Activated CD8-positive, alpha-beta memory T cell treated with anti-CD3 and anti-CD28 coated beads, Interleukin-2, amount 10 ng/mL, durations not matched to agents 7 days and 5 days (primary cell): ENCODE data around the gene TNS1. TPM values are rescaled to one million over a fixed set of nuclear protein-coding genes. Genes with fewer than 3 reads are reported as not detected.
"Not testable (repeated sequence)": the region's sequence is repeated elsewhere in the genome, so short reads cannot be mapped to it uniquely, and the experiment has no call there.

Source experiments
- ATAC-seq: fragments of 150-1000 bp; cut with Tn5 transposase; one replicate; pipeline ENCODE4 v1.10.0; 2021; ENCODE audit warnings: moderate library complexity
- CTCF ChIA-PET: fragments of 350-600 bp; sonication (Branson Sonifier 250); formaldehyde crosslinking; loops from one replicate; lab custom pipeline; 2021; ENCODE audit warnings: antibody characterized with exemption; lab: Charles Lee
- DNase-seq: peaks from one replicate; pipeline ENCODE4 v3.0.0-alpha.2; 2020
- H3K27ac Mint-ChIP-seq: one replicate; pipeline ENCODE4 v1.8.0; 2021; ENCODE audit warnings: mild to moderate bottlenecking, mixed read lengths
- H3K27me3 Mint-ChIP-seq: one replicate; pipeline ENCODE4 v1.8.0; 2021; ENCODE audit warnings: mixed read lengths
- H3K36me3 Mint-ChIP-seq: one replicate; pipeline ENCODE4 v1.8.0; 2021; ENCODE audit warnings: mild to moderate bottlenecking, mixed read lengths
- H3K4me1 Mint-ChIP-seq: one replicate; pipeline ENCODE4 v1.8.0; 2021; ENCODE audit warnings: mixed read lengths
- H3K4me3 Mint-ChIP-seq: one replicate; pipeline ENCODE4 v1.8.0; 2021; ENCODE audit warnings: mild to moderate bottlenecking, moderate library complexity, mixed read lengths
- H3K9me3 Mint-ChIP-seq: one replicate; pipeline ENCODE4 v1.8.0; 2022; ENCODE audit warnings: low read depth, mixed read lengths
- total RNA-seq, 2 experiments: library from RNA; stranded (reverse); gene quantifications; one replicate each; pipeline ENCODE4 v1.2.3, GENCODE V29; 2021

TNS1 gene
- total RNA-seq, 2 experiments from 2014 or later = 1.4 to 4.4 TPM

DNA sequence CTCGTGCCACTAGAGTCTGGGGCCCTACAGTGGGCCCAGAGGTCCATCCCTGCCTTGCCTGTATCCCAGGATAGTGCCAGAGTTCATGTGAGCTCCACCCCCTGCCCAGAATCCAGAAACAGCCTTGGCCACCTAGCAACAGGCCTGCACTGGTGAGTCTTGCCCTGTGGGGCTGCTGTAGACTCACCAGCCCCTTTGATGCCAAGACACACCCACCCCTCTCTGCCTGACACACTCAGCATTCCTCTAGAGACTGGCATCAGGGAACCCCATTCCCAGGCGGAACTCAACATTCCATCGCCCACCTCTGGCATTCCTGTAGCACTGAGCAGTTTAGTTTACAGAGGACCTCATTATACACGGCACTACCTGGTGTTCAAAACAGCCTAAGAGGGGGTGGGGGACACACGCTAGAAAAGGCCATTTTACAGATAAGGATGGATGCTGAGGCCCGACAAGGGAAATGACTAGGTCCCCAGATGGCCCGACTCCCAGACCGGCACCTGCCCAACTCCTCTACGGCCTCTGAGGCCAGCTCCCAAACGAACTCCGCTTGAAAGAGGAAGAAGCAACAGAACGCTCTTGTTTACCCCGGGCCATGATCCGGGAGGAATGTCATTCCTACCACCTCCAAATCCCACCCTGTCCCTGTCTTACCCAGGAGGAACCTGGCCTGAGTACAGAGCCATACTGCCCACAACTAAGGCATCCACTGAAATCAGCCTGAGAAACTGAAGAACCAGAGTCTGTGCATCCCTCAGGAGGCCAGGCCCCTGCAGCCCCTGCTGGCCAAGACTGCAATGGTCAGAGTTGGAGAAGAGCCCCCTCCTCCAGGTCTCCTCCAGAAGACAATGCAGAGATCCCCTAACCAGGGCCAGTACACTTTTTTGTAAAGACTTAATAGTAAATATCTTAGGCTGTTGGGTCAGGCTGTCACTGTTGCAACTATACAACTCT is 180.2 kb downstream of the TNS1 start:
- DNase-seq = no peak
- CTCF ChIA-PET = no interaction called here
- ATAC-seq = no peak
- H3K4me1 Mint-ChIP-seq = no peaks in the 10 kb centered on the region
- no peaks in the 10 kb centered on the region for H3K27me3 Mint-ChIP-seq
- no peaks in the 10 kb centered on the region for H3K9me3 Mint-ChIP-seq
- H3K36me3 Mint-ChIP-seq = no peaks in the 10 kb centered on the region
- no peak overlapping the region for H3K4me3 Mint-ChIP-seq
- H3K27ac Mint-ChIP-seq = no peak overlapping the region

DNA sequence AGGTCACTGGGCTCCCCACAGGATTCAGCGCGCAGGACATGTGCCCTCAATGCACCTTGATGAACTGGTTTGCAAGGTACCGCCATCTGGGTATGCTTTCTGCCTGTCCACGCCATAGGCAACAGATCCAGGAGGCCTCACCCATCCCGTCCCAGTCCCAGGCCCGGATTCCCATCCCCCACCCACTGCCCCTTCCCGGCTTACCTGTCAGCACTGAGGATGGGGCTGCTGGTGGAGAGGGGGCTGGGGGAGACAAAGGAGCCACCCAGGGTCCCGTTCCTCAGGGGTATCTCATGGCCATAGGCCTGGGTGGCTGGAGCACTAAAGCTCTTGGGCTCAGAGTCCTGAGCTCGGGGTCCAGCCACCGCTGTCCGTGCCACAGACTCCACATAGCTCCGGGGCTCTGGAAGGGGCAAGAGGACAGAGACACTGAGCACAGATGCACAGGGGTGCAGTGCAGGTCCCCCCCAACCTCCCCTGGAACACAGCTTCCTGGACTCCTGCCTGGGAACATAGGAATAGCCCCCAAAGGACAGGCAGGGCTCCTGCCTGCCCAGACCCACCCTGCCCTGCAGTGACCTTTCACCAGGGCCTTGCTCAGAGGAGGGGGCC is 181.2 kb downstream of the TNS1 start:
- H3K27ac Mint-ChIP-seq = no peak overlapping the region
- CTCF ChIA-PET = no interaction called here
- no peaks in the 10 kb centered on the region for H3K9me3 Mint-ChIP-seq
- DNase-seq = no peak
- no peaks in the 10 kb centered on the region for H3K27me3 Mint-ChIP-seq
- H3K4me1 Mint-ChIP-seq = no peaks in the 10 kb centered on the region
- no peak overlapping the region for H3K4me3 Mint-ChIP-seq
- no peaks in the 10 kb centered on the region for H3K36me3 Mint-ChIP-seq
- ATAC-seq = no peak

DNA sequence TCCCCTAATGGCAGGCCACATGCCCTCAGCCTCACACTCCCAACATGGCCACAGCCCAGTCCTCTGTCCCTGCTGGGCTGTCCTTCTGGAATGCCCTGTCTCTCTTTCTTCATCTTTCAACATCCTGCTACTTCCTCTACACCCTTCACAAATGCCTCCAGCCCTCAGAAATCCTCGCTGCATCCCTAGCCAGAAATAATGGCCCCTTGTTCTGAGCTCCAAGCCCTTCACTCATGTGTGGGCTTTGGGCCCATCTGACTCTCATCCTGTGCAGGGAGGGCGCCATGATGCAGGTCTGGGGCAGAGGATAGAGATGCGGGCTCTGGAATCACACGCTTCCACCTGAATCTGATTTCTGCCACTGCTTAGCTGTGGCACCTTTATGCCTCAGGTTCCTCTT is 181.9 kb downstream of the TNS1 start:
- no peaks in the 10 kb centered on the region for H3K4me1 Mint-ChIP-seq

DNA sequence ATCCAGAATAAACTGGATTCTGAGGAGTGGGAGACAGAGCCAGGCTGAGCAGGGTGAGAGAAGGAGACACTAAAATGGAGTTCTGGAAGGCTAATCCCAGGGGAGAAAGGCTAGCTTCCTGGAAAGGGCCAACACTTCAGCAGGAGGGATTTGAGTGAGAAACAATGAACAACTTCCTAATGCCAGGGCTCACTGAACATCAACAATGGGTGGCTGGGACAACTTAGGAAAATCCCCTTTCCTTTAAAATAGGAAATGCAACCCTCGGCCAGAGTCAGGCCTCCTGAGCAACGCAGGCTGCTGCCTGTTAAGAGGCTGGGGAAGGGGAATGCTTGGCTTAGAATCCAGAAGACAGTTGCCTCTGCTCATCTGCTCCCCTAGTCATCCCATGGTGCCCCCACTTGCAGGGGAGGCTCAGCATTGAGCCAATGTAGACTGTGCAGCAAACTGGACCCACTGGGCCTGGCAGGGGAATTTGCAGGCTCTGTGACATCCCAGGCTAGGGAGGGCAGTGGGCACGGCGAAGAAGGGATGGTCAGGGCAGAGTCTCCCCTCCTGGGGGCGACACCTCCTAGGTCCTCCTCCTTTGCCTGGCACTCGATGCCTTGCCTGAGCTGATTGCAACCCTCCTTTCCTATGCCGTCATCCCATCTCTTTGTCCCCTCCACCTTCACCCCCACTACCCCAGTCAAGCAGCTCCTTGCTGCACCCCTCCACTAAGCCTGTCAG is 182.5 kb downstream of the TNS1 start:
- H3K27me3 Mint-ChIP-seq = no peaks in the 10 kb centered on the region
- no peak overlapping the region for H3K27ac Mint-ChIP-seq
- H3K9me3 Mint-ChIP-seq = no peaks in the 10 kb centered on the region
- DNase-seq (no peak), ATAC-seq (no peak)
- CTCF ChIA-PET = interaction anchor here (1.6 kb wide), 1 partner anchor 34 kb away, joined by 3 read pairs; no protein-coding TSS in a partner anchor
- no peaks in the 10 kb centered on the region for H3K36me3 Mint-ChIP-seq
- H3K4me1 Mint-ChIP-seq = no peaks in the 10 kb centered on the region
- H3K4me3 Mint-ChIP-seq = no peak overlapping the region

More for the DNA sequence above, 181.9 kb downstream of the TNS1 start:
- CTCF ChIA-PET = no interaction called here
- no peak for ATAC-seq
- Mint-ChIP-seq H3K36me3 (no peaks in the 10 kb centered on the region), H3K4me3 (no peak overlapping the region), H3K9me3 (no peaks in the 10 kb centered on the region), H3K27me3 (no peaks in the 10 kb centered on the region), H3K27ac (no peak overlapping the region)
- no peak for DNase-seq

DNA sequence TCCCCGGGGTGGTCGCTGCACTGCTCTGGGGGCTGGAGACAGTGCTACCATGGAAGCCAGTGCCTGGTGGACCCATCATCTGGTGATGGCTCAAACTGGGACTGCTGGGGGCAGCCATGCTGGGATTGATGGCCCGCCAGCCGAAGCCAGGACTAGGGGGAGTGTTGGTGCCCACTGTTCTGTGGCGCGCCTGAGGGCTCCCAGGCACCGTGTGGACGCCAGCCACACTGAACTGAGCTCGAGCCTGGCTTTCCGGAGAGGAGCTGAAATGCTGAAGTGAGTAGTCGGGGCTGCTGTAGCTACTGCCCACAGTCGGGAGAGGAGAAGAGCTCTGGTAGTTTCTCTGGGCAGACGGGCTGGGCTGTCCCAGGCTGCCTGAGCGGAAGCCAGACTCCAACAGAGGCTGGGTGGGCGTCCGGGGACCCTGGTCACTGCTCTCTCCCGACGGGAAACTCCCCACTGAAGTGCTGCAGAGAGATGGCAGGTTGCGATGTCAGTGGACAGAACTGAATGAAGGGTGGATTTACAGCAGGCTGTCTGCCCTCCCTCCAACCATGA is 184.4 kb downstream of the TNS1 start:
- ATAC-seq = no peak
- CTCF ChIA-PET = no interaction called here
- Mint-ChIP-seq H3K4me3 (no peak overlapping the region), H3K27me3 (no peaks in the 10 kb centered on the region), H3K4me1 (no peaks in the 10 kb centered on the region), H3K27ac (no peak overlapping the region), H3K9me3 (no peaks in the 10 kb centered on the region), H3K36me3 (no peaks in the 10 kb centered on the region)
- DNase-seq = no peak

DNA sequence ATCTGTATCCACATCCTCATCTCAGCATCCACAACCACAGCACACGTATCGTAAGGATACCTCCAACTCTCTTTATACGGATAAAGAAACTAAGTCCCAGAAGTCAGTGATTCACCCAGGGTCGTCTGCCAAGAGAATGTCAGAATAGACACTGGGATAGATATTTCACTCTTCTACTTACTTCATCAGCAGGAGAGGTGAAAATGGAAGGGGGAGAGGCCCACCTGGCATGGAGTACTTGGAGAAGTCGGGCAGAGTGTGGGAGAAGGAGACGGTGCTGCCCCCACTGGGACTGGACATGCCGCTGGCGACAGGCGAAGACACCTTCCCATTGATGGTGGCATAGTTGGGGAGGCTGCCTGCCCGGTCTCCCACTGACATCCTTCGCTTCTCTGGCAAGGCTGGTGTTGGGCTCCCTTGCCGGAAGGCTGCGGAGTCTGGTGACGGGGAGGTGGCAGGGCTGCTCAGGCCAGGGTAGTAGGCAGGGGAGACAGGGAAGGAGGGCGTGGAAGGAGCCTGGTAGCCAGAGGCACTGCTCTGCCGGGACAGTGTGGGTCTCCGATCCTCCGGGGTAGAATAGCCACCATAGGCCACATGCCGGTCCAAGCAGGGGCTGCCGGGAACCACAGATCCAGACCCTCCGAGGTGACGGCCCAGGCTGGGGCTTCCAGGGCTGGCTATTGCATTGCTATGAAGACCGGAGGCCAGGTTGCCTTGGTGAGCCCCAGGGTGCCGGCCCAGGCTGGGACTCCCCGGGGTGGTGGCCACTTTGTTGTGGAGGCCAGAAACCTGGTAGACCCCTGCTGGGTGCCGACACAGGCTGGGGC is 185.1 kb downstream of the TNS1 start:
- no peak for DNase-seq
- H3K9me3 Mint-ChIP-seq = no peaks in the 10 kb centered on the region
- H3K36me3 Mint-ChIP-seq = no peaks in the 10 kb centered on the region
- no peaks in the 10 kb centered on the region for H3K4me1 Mint-ChIP-seq
- no peaks in the 10 kb centered on the region for H3K27me3 Mint-ChIP-seq
- no peak overlapping the region for H3K27ac Mint-ChIP-seq
- CTCF ChIA-PET = no interaction called here
- no peak overlapping the region for H3K4me3 Mint-ChIP-seq
- no peak for ATAC-seq

DNA sequence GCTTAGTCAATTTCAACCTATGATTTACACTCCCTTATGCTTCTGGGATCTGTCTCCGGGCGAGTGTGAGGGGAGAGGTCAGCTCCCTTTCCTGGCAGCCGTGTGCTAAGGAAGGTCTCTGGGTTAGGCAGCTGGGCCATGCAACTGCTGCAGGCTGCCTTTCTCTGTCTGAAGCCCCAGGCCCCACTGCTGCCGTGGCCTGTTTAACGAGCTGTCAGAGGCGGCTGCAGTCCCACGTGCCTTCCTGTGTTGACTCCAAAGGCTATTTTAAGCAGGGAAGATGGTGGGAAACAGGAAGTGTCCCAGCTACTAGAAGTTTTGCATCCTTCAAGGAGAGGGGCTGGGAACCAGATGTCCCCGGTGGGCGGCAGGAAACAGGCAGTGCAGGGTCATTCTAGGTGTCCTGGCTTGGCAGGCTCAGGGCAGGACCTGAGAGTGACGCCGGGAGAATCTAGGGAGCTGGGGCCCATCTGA is 186.4 kb downstream of the TNS1 start:
- Mint-ChIP-seq H3K27me3 (no peaks in the 10 kb centered on the region), H3K27ac (no peak overlapping the region), H3K4me3 (no peak overlapping the region), H3K9me3 (no peaks in the 10 kb centered on the region), H3K4me1 (no peaks in the 10 kb centered on the region), H3K36me3 (no peaks in the 10 kb centered on the region)
- DNase-seq (no peak), ATAC-seq (no peak)
- CTCF ChIA-PET = interaction anchor here (1.1 to 1.3 kb wide), 2 partner anchors 27 to 32 kb away, joined by 3 to 5 read pairs; no protein-coding TSS in a partner anchor

DNA sequence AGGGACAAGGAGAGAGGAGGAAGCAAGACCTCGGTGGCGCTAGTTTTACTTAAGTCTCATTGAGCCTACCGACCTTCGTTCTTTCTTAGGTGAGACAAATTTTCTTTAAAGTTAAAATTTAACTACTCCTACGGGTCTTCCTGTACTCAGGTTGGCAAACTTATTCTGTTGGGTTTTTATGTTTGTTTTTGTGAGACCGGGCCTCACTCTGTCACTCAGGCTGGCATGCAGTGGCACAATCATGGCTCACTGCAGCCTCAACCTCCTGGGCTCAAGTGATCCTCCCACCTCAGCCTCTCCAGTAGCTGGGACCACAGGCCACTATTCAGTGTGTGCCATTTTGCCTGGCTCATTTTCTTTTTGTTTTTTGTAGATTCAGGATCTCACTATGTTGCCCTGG is 189.0 kb downstream of the TNS1 start:
- H3K27ac Mint-ChIP-seq = no peak overlapping the region
- no peaks in the 10 kb centered on the region for H3K27me3 Mint-ChIP-seq
- no peaks in the 10 kb centered on the region for H3K4me1 Mint-ChIP-seq
- ATAC-seq (no peak), DNase-seq (no peak)
- H3K36me3 Mint-ChIP-seq = no peaks in the 10 kb centered on the region
- no peak overlapping the region for H3K4me3 Mint-ChIP-seq
- no peaks in the 10 kb centered on the region for H3K9me3 Mint-ChIP-seq
- CTCF ChIA-PET = no interaction called here

DNA sequence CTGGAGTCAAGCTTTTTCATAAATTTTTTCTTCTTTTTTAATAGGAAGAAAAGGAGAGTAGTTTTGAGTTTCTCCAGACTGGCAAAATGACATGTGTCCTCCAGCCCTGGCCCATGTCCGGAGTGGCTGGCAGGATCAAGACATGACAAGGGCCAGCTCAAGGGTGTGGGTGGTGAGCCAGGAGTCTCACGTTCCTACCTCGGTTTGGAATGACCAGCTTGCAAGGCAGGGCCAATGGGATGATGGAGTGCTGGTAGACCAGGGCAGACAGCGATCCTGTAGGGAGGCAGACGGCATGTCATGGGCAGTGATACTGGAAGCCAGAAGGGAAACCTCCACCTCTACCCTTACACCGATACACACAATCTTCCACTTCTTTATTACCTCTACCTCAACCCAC is 190.6 kb downstream of the TNS1 start:
- Mint-ChIP-seq H3K27ac (no peak overlapping the region), H3K9me3 (no peaks in the 10 kb centered on the region), H3K27me3 (no peaks in the 10 kb centered on the region), H3K36me3 (no peaks in the 10 kb centered on the region), H3K4me3 (no peak overlapping the region), H3K4me1 (no peaks in the 10 kb centered on the region)
- CTCF ChIA-PET = interaction anchor here (0.9 to 1.0 kb wide), 2 partner anchors 26 to 36 kb away, joined by 3 read pairs; no protein-coding TSS in a partner anchor
- no peak for DNase-seq
- ATAC-seq = no peak

DNA sequence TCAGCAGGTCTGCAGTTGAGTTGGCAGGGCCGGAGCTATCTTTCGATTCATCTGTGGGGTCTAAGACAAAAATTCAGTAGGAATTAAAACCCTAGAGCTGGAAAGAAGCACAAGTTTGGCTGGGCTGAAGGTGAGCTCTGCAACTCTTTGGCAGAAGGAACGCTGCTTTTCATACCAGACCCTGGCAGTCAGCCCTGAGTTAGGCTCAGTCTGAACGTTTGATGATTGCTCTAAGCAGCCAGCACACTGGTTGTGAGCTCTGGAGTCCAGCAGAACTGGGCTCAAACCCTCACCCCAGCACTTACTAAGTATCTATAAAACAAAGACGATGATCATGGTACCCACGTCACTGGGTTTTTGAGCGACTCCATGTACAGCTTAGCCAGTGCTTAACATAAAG is 192.5 kb downstream of the TNS1 start:
- Mint-ChIP-seq H3K9me3 (peaks cover 4% of the 10 kb centered on the region), H3K4me3 (no peak overlapping the region), H3K27me3 (no peaks in the 10 kb centered on the region), H3K4me1 (peaks cover 2% of the 10 kb centered on the region), H3K36me3 (peaks cover 3% of the 10 kb centered on the region), H3K27ac (no peak overlapping the region)
- CTCF ChIA-PET = interaction anchor here (0.8 kb wide), 1 partner anchor 76 kb away, joined by 3 read pairs; no protein-coding TSS in a partner anchor
- no peak for ATAC-seq
- DNase-seq = no peak

DNA sequence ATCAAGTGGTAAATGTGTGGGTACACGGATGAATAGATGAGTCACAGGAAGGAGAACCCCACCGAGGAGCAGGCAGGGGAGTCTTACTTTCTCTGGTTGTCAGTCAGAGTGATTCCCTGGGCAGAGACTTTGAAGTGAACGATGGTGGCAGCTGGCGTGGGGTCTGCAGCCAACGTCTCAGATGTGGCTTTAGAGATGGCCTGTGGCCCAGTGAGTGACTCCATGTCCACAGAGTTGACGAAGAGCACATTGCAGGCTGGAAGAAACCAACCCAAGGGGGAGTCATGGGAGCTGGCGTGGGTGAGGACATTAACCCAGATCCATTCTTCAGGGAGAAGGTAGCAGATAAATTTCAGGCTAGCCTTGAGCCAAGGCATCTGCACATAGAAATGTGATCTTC is 193.1 kb downstream of the TNS1 start:
- ATAC-seq (no peak), DNase-seq (no peak)
- Mint-ChIP-seq H3K4me1 (peaks cover 2% of the 10 kb centered on the region), H3K36me3 (peaks cover 3% of the 10 kb centered on the region), H3K27me3 (no peaks in the 10 kb centered on the region), H3K4me3 (no peak overlapping the region), H3K27ac (no peak overlapping the region), H3K9me3 (peaks cover 4% of the 10 kb centered on the region)
- CTCF ChIA-PET = interaction anchor here (0.8 kb wide), 1 partner anchor 77 kb away, joined by 3 read pairs; no protein-coding TSS in a partner anchor

DNA sequence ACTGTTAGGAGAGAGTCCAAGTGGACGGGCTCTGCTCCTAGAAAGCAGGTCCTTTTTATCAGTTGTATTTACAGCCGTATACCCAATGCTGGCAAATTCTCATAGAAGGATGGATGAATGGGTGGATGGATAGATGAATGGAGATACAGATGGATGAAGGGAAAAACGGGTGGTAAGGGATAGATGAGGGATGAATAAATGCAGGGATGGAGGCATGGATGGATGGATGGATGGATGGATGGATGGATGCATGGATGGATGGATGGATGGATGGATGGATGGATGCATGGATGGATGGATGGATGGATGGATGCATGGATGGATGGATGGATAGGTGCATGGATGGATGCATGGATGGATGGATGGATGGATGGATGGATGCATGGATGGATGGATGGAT is 193.8 kb downstream of the TNS1 start:
- H3K9me3 Mint-ChIP-seq, H3K27me3 Mint-ChIP-seq: not testable (repeated sequence)

More for the DNA sequence above, 193.8 kb downstream of the TNS1 start:
- H3K4me1 Mint-ChIP-seq, ATAC-seq, CTCF ChIA-PET, H3K4me3 Mint-ChIP-seq, DNase-seq, H3K36me3 Mint-ChIP-seq, H3K27ac Mint-ChIP-seq: not testable (repeated sequence)
